Thyroid gland (tissue), 4 donors: ENCODE data around the gene CRYGC. TPM values are rescaled to one million over a fixed set of nuclear protein-coding genes. Genes with fewer than 3 reads are reported as not detected.

ENCODE experiments used
- DNase-seq, 2 donors: peaks; one replicate each; pipeline ENCODE4 v3.0.0-alpha.2; 2019
- H3K27ac ChIP-seq, 3 donors: fragments of 200-600 bp; sonication (generic); 1 replicate in 2 of 3; 2 replicates in 1 of 3; pipeline ENCODE4 v1.5.1; 2016 to 2019; ENCODE audit warnings: mild to moderate bottlenecking in 1 of 3, moderate library complexity in 1 of 3
- H3K27me3 ChIP-seq: fragments of 200-600 bp; sonication (generic); one replicate; pipeline ENCODE4 v1.5.1; 2019
- H3K36me3 ChIP-seq, 2 donors: fragments of 200-600 bp; sonication (generic); one replicate each; pipeline ENCODE4 v1.5.1; 2016 to 2019
- H3K4me1 ChIP-seq, 2 donors: fragments of 200-600 bp; sonication (generic); one replicate each; pipeline ENCODE4 v1.5.1; 2017 to 2019
- H3K4me3 ChIP-seq, 3 donors: fragments of 200-600 bp; sonication (generic); replicated peaks in 1 of 3; 1 replicate in 2 of 3; 2 replicates in 1 of 3; pipeline ENCODE4 v1.5.1; 2016; ENCODE audit warnings: mild to moderate bottlenecking in 1 of 3
- H3K9me3 ChIP-seq: fragments of 200-600 bp; sonication (generic); one replicate; pipeline ENCODE4 v1.5.1; 2017
- CTCF ChIP-seq, 6 experiments: fragments of 200-600 bp in 3 of 6; fragments of 450-650 bp in 3 of 6; sonication (generic) in 3 of 6; IDR thresholded peaks; one replicate each; pipeline ENCODE4 v1.5.1; 2016 to 2019; ENCODE audit warnings: antibody characterized with exemption in 6 of 6, mild to moderate bottlenecking in 2 of 6, inconsistent platforms in 1 of 6, moderate library complexity in 1 of 6
- POLR2A ChIP-seq, 2 donors: fragments of 450-650 bp; IDR thresholded peaks; one replicate each; pipeline ENCODE4 v1.6.1; 2017; ENCODE audit warnings: antibody characterized with exemption in 2 of 2, mild to moderate bottlenecking in 2 of 2, moderate library complexity in 1 of 2
- WGBS, 2 donors: methylation state at CpG; one replicate each; pipeline ENCODE4 v1.1.5; 2017; 5-methylcytosine and 5-hydroxymethylcytosine counted together
- intact Hi-C: fragments of 100-400 bp; cut with DNase I; formaldehyde crosslinking; loops from one replicate; pipeline ENCODE4 v1.15.1; 2023
- total RNA-seq, 4 donors: library from RNA; depleted of rRNA; stranded (reverse); fragments of >200 nt; gene quantifications; one replicate each; pipeline ENCODE4 v1.2.3, GENCODE V29; 2016

Gene CRYGC
- total RNA-seq, 4 donors from 2014 or later, result not detected

- DNase-seq, result no peak
- H3K27me3 ChIP-seq, result no peaks in the 10 kb centered on the region
- no peak for TF ChIP-seq CTCF (IDR thresholded peaks at IDR 0.05)
- TF ChIP-seq POLR2A (IDR thresholded peaks at IDR 0.05), result no peak
- intact Hi-C loops, result no loop called here
- H3K4me1 ChIP-seq, result no peaks in the 10 kb centered on the region
- no peaks in the 10 kb centered on the region for H3K36me3 ChIP-seq
- no peak overlapping the region for H3K27ac ChIP-seq
- WGBS, 2 donors, result 49 to 52% methylated on average over 2 of the region's 2 CpGs
- no peaks in the 10 kb centered on the region for H3K9me3 ChIP-seq
- no peak overlapping the region for H3K4me3 ChIP-seq
Observed at GRCh38 chr2:208098267-208098666, 31.4 kb downstream of the CRYGC start.

- H3K9me3 ChIP-seq, result no peaks in the 10 kb centered on the region
- H3K36me3 ChIP-seq, result no peaks in the 10 kb centered on the region
- H3K4me1 ChIP-seq, result no peaks in the 10 kb centered on the region
- TF ChIP-seq CTCF (IDR thresholded peaks at IDR 0.05) (no peak), POLR2A (IDR thresholded peaks at IDR 0.05) (no peak)
- DNase-seq, result no peak
- intact Hi-C loops, result no loop called here
- WGBS, 2 donors, result 80 to 81% methylated on average over 5 of the region's 5 CpGs
- no peak overlapping the region for H3K4me3 ChIP-seq
- H3K27me3 ChIP-seq, result no peaks in the 10 kb centered on the region
- H3K27ac ChIP-seq, result no peak overlapping the region
Observed at GRCh38 chr2:208097801-208098200, 31.8 kb downstream of the CRYGC start.

- Histone ChIP-seq H3K27ac (no peak overlapping the region), H3K9me3 (no peaks in the 10 kb centered on the region), H3K27me3 (no peaks in the 10 kb centered on the region), H3K36me3 (no peaks in the 10 kb centered on the region), H3K4me3 (no peak overlapping the region), H3K4me1 (no peaks in the 10 kb centered on the region)
- TF ChIP-seq CTCF (IDR thresholded peaks at IDR 0.05) (no peak), POLR2A (IDR thresholded peaks at IDR 0.05) (no peak)
- DNase-seq, result peak; percentile 35 to 56
- 38 to 43% methylated on average over 3 of the region's 3 CpGs for WGBS, 2 donors
- intact Hi-C loops, result no loop called here
Observed at GRCh38 chr2:208097313-208097712, 32.3 kb downstream of the CRYGC start.

- TF ChIP-seq CTCF (IDR thresholded peaks at IDR 0.05) (no peak), POLR2A (IDR thresholded peaks at IDR 0.05) (no peak)
- Histone ChIP-seq H3K4me3 (no peak overlapping the region), H3K27ac (no peak overlapping the region), H3K27me3 (no peaks in the 10 kb centered on the region), H3K4me1 (no peaks in the 10 kb centered on the region), H3K36me3 (no peaks in the 10 kb centered on the region), H3K9me3 (no peaks in the 10 kb centered on the region)
- no peak for DNase-seq
- intact Hi-C loops, result no loop called here
- WGBS, 2 donors, result 73 to 77% methylated on average over 3 of the region's 3 CpGs
Observed at GRCh38 chr2:208096080-208096479, 33.5 kb downstream of the CRYGC start.

- Histone ChIP-seq H3K4me3 (no peak overlapping the region), H3K36me3 (no peaks in the 10 kb centered on the region), H3K27ac (no peak overlapping the region), H3K9me3 (no peaks in the 10 kb centered on the region), H3K4me1 (no peaks in the 10 kb centered on the region), H3K27me3 (no peaks in the 10 kb centered on the region)
- intact Hi-C loops, result no loop called here
- no peak for TF ChIP-seq POLR2A (IDR thresholded peaks at IDR 0.05)
- TF ChIP-seq CTCF (IDR thresholded peaks at IDR 0.05), result no peak
- DNase-seq, result no peak
Observed at GRCh38 chr2:208093128-208093527, 36.5 kb downstream of the CRYGC start.
